ENCODE measurements around the gene UCN3.
"Not testable (repeated sequence)": the region's sequence is repeated elsewhere in the genome, so short reads cannot be mapped to it uniquely, and the experiment has no call there.

The UCN3 gene

GRCh38 chr10:5369362-5370158 lies 4.8 kb downstream of the UCN3 start:
- no peak for DNase-seq

GRCh38 chr10:5370493-5371352 lies 6.0 kb downstream of the UCN3 start:
- no peak for DNase-seq

- DNase-seq: no peak
Observed at GRCh38 chr10:5373307-5373706, 8.5 kb downstream of the UCN3 start.

GRCh38 chr10:5373891-5374611 lies 9.3 kb downstream of the UCN3 start:
- DNase-seq: no peak

GRCh38 chr10:5376450-5376849 lies 11.7 kb downstream of the UCN3 start:
- DNase-seq: no peak

- DNase-seq: not testable (repeated sequence)
Observed at GRCh38 chr10:5379202-5379601, 14.4 kb downstream of the UCN3 start.

GRCh38 chr10:5380395-5380794 lies 15.6 kb downstream of the UCN3 start:
- not testable (repeated sequence) for DNase-seq

- DNase-seq: no peak
Observed at GRCh38 chr10:5381187-5381586, 16.4 kb downstream of the UCN3 start.

GRCh38 chr10:5385224-5385623 lies 20.5 kb downstream of the UCN3 start:
- no peak for DNase-seq

- no peak for DNase-seq
Observed at GRCh38 chr10:5387169-5387568, 22.4 kb downstream of the UCN3 start.

GRCh38 chr10:5390607-5391205 lies 25.9 kb downstream of the UCN3 start:
- DNase-seq: no peak

GRCh38 chr10:5391790-5392189 lies 27.0 kb downstream of the UCN3 start:
- DNase-seq: no peak

- no peak for DNase-seq
Observed at GRCh38 chr10:5393529-5393928, 28.8 kb downstream of the UCN3 start.

GRCh38 chr10:5395168-5395567 lies 30.4 kb downstream of the UCN3 start:
- no peak for DNase-seq

- DNase-seq: no peak
Observed at GRCh38 chr10:5396556-5397300, 32.0 kb downstream of the UCN3 start.

GRCh38 chr10:5399332-5399731 lies 34.6 kb downstream of the UCN3 start:
- DNase-seq: no peak

- no peak for DNase-seq
Observed at GRCh38 chr10:5400468-5401240, 35.9 kb downstream of the UCN3 start.

- DNase-seq: no peak
Observed at GRCh38 chr10:5402798-5403197, 38.0 kb downstream of the UCN3 start.

- DNase-seq: no peak
Observed at GRCh38 chr10:5404208-5405041, 39.7 kb downstream of the UCN3 start, which contains the start of gene TUBAL3. Gene TUBAL3 (minus strand): TSS chr10:5404828. CDS start chr10:5404792, 36 bp downstream.

- DNase-seq: no peak
Observed at GRCh38 chr10:5406918-5407317, 42.2 kb downstream of the UCN3 start.
